GM19328 (cell line): ENCODE measurements around the gene KIF1A.

Experiments
- ATAC-seq: cut with Tn5 transposase; IDR thresholded peaks from one replicate; pipeline ENCODE4 v1.9.1; 2021; ENCODE audit warnings: mild to moderate bottlenecking, moderate library complexity; ENCODE audit not compliant: unreplicated experiment

KIF1A gene

GRCh38 chr2:240768216-240768615 is 51.8 kb downstream of the KIF1A start:
- no peak for ATAC-seq

DNA sequence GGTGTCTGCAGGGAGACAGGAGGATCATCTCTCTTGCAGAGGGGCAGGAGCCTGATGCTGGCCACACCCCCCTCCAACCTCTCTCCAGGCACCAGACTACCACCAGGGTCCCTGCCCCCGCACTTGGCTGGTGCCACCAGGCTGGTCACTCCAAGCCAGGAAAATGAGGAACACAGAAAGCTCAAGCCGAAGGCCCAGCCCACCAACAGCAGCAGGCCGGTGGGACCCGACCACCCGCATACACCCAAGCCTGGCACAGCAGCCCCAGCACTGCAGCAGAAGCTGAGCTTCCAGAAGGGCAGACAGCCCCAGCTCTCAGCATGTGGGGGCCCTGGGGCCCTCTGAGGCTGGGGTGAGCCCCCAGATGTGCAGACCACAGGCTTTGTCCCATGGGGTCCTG is 52.7 kb downstream of the KIF1A start:
- no peak for ATAC-seq

DNA sequence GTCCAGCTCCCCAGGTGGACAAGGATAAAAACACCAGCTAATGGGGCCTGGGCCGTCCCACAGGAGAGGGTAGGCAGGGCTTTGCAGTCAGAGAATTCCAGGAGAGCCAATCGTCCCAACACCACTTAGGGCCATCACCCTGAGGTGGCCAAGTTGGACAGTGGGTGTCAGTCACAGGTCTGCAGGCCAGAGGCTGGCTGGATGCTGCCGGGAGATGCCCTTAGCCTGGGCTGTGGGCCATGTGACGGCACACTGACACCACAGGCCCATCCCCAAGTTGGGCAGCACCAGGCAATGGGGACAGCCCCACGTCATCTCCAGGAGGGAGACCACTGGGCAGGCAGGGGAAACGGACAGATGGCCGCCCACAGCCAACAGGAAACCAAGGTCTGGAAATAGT is 53.9 kb downstream of the KIF1A start:
- ATAC-seq: no peak

DNA sequence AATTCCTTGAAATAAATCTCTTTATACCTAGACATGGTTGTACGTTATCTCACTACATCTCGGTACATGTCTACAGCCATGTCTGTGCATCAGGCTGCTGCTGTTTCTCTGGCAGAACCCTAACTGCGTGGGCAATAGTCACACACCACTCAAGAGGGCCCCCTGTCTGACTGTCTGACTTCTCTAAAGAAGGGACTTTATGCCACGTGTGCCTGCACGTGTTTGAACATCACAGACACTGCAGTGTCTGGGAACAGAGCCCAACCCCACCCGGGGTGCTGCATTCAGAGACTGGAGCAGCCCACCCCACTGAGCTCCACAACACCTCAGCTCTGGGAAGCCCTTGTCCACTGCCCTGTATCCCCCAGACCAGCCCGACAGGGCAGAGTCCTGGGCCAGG is 55.0 kb downstream of the KIF1A start:
- ATAC-seq: no peak

DNA sequence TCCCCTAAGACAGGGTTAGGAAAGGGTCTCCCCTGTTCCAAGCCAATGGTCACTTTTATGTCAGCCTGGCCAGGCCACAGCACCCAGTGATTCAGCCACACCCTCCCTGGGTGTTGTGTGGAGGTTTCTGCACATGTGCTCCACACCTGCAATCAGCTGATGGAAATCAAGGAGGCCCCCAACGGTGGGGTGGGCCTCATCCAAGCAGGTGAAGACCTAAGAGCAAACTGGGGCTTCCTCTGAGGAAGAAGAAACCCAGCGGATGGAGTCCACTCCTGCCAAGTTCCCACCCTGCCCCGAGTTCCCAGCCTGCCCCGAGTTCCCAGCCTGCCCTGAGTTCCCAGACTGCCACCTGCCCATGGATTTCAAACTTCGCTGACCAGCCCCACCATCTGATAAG is 55.4 kb downstream of the KIF1A start:
- no peak for ATAC-seq

GRCh38 chr2:240762971-240763370 is 57.0 kb downstream of the KIF1A start:
- ATAC-seq: no peak

- ATAC-seq: no peak
Measured at GRCh38 chr2:240762249-240762648, 57.8 kb downstream of the KIF1A start.

GRCh38 chr2:240760576-240761246 is 59.3 kb downstream of the KIF1A start:
- ATAC-seq: no peak

- ATAC-seq: no peak
Measured at GRCh38 chr2:240760121-240760520, 59.9 kb downstream of the KIF1A start.

DNA sequence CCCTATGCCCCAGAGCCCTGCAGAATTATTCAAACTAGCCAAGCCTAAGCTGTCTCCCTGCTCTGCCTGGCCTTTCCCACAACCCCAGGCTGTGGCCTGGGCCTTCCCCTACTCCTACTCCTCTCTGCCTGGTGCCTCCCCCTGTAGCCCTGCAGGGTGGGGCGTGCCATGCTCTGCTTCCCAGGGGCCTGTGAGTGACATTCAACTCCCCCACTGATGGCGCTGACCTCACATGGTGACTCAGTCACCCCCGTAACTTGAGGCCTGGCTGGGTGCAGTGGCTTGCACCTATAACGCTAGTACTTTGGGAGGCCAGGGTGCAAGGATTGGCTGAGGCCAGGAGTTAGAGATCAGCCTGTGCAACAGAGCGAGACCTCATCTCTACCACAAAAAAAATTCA is 60.6 kb downstream of the KIF1A start:
- no peak for ATAC-seq

- no peak for ATAC-seq
Measured at GRCh38 chr2:240757086-240757614, 62.9 kb downstream of the KIF1A start.

DNA sequence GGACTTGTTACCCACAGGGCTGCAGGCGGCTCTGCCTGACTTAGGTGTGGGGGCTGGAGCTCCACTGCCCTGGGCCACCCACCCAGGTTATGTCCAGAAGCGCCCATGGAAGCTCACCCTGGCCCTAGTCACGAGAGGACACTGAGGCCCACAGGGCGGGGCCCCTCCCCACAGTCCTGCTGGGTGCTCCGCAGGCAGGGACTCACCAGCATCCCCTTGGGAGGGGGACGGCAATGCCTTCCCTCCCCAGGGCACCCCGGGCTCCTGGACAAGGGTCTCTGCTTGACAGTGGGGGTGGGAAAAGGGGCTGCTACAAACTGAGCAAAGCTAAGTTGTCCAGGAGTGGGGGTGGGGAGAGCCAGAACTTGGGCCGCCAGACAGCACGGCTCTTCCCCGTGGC is 67.8 kb downstream of the KIF1A start:
- ATAC-seq: no peak

DNA sequence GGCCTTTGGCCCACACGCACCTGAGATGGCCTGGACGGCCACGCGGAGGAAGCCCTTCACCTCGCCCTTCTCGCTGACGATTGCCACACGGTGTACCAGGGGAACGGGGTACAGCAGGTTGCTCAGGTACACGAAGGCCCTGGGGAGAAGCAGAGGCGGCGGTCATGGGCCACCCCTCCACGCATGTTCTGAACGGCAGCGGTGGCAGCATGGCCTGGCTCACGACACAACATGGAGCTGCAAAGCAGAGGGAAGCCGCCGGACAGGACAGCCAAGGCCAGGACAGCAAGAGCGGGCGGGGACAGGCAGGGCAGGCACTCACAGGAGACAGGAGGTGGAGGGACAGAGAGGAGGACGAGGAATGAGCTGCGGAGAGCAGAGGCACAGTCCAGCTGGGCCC is 69.6 kb downstream of the KIF1A start:
- ATAC-seq: no peak

DNA sequence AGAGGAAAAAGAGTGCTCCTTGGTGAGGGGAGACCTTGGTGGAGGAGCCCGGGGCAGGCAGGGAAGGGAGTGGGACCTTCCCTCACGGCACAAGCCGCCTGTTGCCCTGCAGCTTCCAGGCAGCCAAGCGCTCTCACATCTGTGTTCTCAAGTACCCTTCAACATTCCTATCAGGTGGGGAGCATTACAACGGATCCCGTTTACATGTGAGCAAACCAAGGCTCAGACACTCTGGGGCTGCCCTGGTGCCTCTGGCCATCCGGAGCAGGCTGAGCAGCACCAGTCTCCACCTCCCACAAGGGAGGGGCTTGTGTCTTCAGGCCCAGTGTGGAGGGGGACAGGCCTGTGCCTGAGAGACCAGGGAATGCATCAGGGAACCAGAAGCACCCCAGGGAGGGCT is 70.5 kb downstream of the KIF1A start:
- no peak for ATAC-seq

GRCh38 chr2:240747256-240747655 is 72.8 kb downstream of the KIF1A start:
- ATAC-seq: no peak

DNA sequence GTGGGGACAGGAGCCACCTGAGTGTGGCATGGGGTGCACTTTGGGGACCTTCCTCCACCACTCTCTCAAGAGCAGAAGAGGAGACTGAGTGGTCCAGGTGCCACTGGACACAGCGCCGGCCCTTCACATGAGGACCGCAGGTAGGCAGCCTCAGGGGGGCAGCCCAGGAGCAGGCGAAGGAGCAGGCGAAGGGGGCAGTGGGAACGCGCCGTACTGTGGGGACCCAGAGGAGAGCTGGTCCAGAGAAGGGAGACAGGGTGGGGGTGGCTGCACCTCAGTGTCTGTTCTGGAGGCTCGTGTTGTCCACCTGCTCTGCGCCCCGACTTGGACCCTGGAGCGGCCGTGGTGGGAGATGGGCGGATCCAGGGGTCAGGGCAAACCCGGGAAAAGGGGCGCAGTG is 73.3 kb downstream of the KIF1A start:
- ATAC-seq: no peak

DNA sequence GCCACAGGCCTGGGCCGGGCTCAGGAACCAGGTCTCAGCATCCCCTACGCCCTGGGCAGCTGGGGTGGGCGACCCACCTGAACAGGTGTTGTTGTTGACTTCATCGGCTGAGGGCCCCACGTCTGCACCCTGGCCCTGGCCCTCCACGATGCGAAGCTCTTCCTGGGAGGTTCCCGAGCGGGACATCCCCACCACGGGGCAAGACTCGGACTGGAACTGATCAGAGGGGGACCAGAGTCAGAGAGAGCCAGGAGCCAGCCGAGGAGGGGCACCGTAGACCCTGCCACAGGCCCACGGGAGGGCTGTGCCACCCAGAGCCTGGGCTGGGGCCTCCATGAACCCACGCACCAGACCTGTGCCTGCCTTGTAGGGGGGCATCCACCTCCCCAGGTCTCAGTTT is 74.1 kb downstream of the KIF1A start:
- ATAC-seq: no peak

DNA sequence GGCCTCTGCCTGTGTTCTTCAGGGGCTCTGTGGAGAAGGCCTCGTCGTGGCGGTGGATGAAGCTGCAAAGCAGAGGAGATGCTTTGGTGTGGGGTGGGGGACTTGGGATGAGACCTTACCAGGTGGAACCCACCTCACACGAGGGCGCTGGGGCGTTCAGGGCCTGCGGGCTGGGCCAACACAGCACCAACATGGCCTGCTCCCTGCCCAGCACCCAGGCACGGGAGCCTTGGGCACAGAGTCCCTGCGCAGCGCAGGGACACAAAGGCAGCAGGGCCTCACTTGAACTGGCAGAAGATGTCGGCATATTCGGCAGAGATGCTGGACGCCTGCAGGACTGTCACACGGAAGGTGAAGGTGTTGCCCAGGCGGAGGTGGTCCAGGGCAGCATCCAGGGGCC is 74.6 kb downstream of the KIF1A start:
- no peak for ATAC-seq

- no peak for ATAC-seq
Measured at GRCh38 chr2:240742602-240743095, 77.4 kb downstream of the KIF1A start.

DNA sequence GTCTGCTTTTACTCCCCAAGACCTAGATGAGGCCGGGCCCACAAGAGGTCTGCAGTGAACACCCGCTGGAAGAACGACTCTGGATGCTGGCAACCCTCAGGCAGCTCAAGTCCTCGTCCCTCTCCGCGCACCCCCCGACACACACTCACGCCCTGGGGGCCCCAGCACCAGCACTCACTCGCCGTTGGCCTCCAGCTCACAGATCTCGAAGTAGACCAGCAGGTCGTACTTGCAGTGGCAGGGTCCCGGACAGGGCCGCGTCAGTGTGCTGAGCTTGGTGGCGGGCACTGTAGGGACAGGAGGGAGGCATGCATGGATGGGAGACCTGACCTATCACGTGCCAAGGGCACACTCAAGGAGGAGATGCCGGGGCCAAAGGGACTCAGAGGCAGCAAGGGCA is 78.9 kb downstream of the KIF1A start:
- ATAC-seq: no peak

DNA sequence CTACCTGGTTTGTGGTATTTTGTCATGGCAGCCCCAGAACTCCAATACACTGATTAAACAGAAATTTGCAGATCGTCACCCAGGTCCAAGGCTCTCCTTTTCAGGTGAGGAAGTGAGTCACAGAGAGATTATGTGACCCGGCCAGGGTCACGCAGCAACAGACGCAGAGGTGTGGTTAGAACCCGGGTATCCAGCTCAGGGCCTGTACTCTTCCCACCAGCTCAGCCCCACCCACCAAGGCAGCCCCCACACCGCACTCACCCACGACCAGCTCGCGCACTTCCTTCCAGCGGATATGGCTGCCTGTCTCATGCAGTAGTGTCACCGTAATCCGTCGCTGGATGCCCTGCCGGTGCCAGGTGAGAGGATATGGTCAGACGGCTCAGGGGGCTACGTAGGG is 80.2 kb downstream of the KIF1A start:
- no peak for ATAC-seq

- no peak for ATAC-seq
Measured at GRCh38 chr2:240737958-240738357, 82.1 kb downstream of the KIF1A start.

DNA sequence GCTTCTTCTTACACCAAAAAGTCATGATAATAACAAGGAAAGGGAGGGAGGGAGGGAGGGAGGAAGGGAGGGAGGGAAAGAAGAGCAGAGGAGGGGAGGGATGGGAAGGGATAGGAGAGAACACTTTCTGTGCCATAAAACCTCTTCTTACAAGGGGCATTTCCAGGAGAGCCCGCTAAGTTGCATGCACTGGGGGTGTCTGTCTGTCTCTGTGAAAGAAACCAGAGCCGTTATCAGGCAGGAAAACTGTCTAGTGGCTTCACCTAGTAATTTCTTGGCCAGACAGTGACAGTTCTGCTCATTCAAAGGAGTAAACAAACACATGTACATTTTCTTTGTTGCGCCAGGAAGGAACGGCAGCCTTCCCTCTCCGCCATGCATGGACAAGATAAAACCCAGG is 82.5 kb downstream of the KIF1A start:
- no peak for ATAC-seq
